ENCODE data around the gene JMY.

DNA sequence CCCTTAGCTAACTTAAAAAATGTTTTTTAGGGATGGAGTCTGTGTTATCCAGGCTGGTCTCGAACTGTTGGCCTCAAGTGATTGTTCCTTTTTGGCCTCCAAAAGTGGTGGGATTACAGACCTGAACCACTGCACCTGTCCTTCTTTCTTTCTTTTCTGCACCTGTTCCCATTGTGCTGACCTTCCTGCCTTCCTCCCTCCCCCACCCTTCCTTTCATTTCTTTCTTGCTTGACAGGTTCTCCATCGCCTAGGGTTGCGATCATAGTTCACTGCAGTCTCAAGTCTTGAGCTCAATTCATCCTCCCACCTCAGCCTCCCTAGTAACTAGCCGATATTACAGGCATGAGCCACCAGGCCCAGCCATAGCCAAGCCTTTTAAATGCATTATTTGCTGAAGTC lies 20.6 kb downstream of the JMY start:
- TF ChIP-seq, protein P1, sequence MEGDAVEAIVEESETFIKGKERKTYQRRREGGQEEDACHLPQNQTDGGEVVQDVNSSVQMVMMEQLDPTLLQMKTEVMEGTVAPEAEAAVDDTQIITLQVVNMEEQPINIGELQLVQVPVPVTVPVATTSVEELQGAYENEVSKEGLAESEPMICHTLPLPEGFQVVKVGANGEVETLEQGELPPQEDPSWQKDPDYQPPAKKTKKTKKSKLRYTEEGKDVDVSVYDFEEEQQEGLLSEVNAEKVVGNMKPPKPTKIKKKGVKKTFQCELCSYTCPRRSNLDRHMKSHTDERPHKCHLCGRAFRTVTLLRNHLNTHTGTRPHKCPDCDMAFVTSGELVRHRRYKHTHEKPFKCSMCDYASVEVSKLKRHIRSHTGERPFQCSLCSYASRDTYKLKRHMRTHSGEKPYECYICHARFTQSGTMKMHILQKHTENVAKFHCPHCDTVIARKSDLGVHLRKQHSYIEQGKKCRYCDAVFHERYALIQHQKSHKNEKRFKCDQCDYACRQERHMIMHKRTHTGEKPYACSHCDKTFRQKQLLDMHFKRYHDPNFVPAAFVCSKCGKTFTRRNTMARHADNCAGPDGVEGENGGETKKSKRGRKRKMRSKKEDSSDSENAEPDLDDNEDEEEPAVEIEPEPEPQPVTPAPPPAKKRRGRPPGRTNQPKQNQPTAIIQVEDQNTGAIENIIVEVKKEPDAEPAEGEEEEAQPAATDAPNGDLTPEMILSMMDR (conservative IDR thresholded peaks at IDR 0.05): no peak
- no peak for TF ChIP-seq ZFX (IDR thresholded peaks at IDR 0.05)
